ENCODE measurements around the gene ILRUN.
A peak's percentile ranks its signal among the peaks of the same experiment; 100 is the strongest.
"Not testable (repeated sequence)": the region's sequence is repeated elsewhere in the genome, so short reads cannot be mapped to it uniquely, and the experiment has no call there.

The ILRUN gene

GRCh38 chr6:34664256-34664971 lies 32.2 kb downstream of the ILRUN start:
- DNase-seq (ENCODE audit: low read depth), result peak; percentile 77

- peak; percentile 49 for DNase-seq (ENCODE audit: low read depth)
Observed at GRCh38 chr6:34663831-34664255, 32.7 kb downstream of the ILRUN start.

GRCh38 chr6:34663371-34663770 lies 33.2 kb downstream of the ILRUN start:
- DNase-seq (ENCODE audit: low read depth), result no peak

GRCh38 chr6:34661357-34661756 lies 35.2 kb downstream of the ILRUN start:
- no peak for DNase-seq (ENCODE audit: low read depth)

- DNase-seq (ENCODE audit: low read depth), result no peak
Observed at GRCh38 chr6:34658605-34659265, 37.8 kb downstream of the ILRUN start.

- peak; percentile 50 for DNase-seq (ENCODE audit: low read depth)
Observed at GRCh38 chr6:34657979-34658480, 38.5 kb downstream of the ILRUN start.

GRCh38 chr6:34657307-34657978 lies 39.1 kb downstream of the ILRUN start:
- DNase-seq (ENCODE audit: low read depth), result peak; percentile 90

GRCh38 chr6:34657037-34657306 lies 39.6 kb downstream of the ILRUN start:
- peak; percentile 62 for DNase-seq (ENCODE audit: low read depth)

- peak; percentile 81 for DNase-seq (ENCODE audit: low read depth)
Observed at GRCh38 chr6:34656378-34657036, 40.1 kb downstream of the ILRUN start.

- not testable (repeated sequence) for DNase-seq (ENCODE audit: low read depth)
Observed at GRCh38 chr6:34655876-34656377, 40.6 kb downstream of the ILRUN start.

- peak; percentile 32 for DNase-seq (ENCODE audit: low read depth)
Observed at GRCh38 chr6:34654061-34654710, 42.4 kb downstream of the ILRUN start.

GRCh38 chr6:34652263-34652662 lies 44.3 kb downstream of the ILRUN start:
- no peak for DNase-seq (ENCODE audit: low read depth)

- no peak for DNase-seq (ENCODE audit: low read depth)
Observed at GRCh38 chr6:34650823-34651222, 45.7 kb downstream of the ILRUN start.

GRCh38 chr6:34650232-34650631 lies 46.3 kb downstream of the ILRUN start:
- DNase-seq (ENCODE audit: low read depth), result not testable (repeated sequence)

GRCh38 chr6:34648806-34649205 lies 47.8 kb downstream of the ILRUN start:
- no peak for DNase-seq (ENCODE audit: low read depth)

Data from iris pigment epithelial cell (primary cell).